Measurements from ENCODE around the gene CLIC2. TPM values are rescaled to one million over a fixed set of nuclear protein-coding genes. Genes with fewer than 3 reads are reported as not detected.
"Not testable (repeated sequence)": the region's sequence is repeated elsewhere in the genome, so short reads cannot be mapped to it uniquely, and the experiment has no call there.

Gene CLIC2
- total and polyA plus RNA-seq, 12 donors = 4.8 to 22.0 (median 11.1) TPM

DNA sequence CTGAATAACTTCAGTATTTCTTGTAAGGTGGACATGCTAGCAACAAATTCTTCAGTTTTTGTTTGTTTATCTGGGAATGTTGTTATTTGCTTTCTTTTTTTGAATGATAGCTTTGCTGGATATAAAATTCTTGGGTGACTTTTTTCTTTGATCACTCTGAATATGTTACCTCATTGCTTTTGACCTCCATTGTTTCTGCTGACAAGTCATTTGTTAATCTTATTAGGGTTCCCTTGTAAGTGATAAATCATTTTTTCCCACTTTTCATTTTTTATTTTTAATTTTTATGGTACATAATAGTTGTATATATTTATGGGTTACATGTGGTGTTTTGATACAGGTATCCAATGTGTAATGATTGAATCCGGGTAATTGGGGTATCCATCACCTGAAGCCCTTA lies 63.4 kb downstream of the CLIC2 start:
- WGBS, 4 donors = 81 to 97% (median 85%) methylated on average over 1 of the region's 1 CpG
- intact Hi-C loops (cut with DNase I) = no loop called here
- H3K9me3 ChIP-seq (replicated peaks in 1 of 3) = no peaks in the 10 kb centered on the region
- no peak overlapping the region for H3K4me3 ChIP-seq
- H3K27ac ChIP-seq = no peak overlapping the region
- no peak for DNase-seq
- no peaks in the 10 kb centered on the region for H3K4me1 ChIP-seq (replicated peaks in 1 of 2)
- H3K27me3 ChIP-seq = no peaks in the 10 kb centered on the region
- TF ChIP-seq POLR2A (IDR thresholded peaks at IDR 0.05) = no peak
- TF ChIP-seq, protein P1, sequence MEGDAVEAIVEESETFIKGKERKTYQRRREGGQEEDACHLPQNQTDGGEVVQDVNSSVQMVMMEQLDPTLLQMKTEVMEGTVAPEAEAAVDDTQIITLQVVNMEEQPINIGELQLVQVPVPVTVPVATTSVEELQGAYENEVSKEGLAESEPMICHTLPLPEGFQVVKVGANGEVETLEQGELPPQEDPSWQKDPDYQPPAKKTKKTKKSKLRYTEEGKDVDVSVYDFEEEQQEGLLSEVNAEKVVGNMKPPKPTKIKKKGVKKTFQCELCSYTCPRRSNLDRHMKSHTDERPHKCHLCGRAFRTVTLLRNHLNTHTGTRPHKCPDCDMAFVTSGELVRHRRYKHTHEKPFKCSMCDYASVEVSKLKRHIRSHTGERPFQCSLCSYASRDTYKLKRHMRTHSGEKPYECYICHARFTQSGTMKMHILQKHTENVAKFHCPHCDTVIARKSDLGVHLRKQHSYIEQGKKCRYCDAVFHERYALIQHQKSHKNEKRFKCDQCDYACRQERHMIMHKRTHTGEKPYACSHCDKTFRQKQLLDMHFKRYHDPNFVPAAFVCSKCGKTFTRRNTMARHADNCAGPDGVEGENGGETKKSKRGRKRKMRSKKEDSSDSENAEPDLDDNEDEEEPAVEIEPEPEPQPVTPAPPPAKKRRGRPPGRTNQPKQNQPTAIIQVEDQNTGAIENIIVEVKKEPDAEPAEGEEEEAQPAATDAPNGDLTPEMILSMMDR (IDR thresholded peaks at IDR 0.05) = no peak
- no peaks in the 10 kb centered on the region for H3K36me3 ChIP-seq (replicated peaks in 1 of 2)

DNA sequence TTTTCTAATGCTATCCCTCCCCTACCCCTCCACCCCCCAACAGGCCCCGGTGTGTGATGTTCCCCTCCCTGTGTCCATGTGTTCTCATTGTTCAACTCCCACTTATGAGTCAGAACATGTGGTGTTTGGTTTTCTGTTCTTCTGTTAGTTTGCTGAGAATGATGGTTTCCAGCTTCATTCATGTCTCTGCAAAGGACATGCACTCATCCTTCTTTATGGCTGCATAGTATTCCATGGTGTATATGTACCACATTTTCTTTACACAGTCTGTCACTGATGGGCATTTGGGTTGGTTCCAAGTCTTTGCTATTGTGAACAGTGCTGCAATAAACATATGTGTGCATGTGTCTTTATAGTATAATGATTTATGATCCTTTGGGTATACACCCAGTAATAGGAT lies 66.4 kb downstream of the CLIC2 start:
- H3K27ac ChIP-seq; H3K4me3 ChIP-seq; H3K36me3 ChIP-seq (replicated peaks in 1 of 2); DNase-seq; H3K9me3 ChIP-seq (replicated peaks in 1 of 3); H3K27me3 ChIP-seq; intact Hi-C loops (cut with DNase I); H3K4me1 ChIP-seq (replicated peaks in 1 of 2): not testable (repeated sequence)
- 50 to 93% (median 78%) methylated on average over 1 of the region's 1 CpG for WGBS, 4 donors

DNA sequence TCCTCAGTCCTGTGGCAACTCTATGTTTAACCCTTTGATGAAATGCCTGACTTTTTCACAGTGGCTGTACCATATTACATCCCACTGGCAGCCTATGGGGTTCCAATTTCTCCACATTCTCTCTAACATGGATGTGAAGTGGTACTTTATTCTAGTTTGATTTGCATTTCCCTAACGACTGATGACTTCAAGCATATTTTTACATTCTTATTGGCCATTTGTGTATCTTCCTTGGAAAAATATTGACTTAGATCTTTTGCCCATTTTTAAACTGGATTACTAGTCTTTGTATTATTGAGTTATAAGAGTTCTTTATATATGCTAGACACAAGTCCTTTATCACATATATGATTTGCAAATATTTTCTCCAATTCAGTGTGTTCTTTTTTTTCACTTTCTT lies 68.0 kb downstream of the CLIC2 start:
- no peak for DNase-seq
- Histone ChIP-seq H3K9me3 (replicated peaks in 1 of 3) (no peaks in the 10 kb centered on the region), H3K27ac (no peak overlapping the region), H3K27me3 (no peaks in the 10 kb centered on the region), H3K4me1 (replicated peaks in 1 of 2) (no peaks in the 10 kb centered on the region), H3K4me3 (no peak overlapping the region), H3K36me3 (replicated peaks in 1 of 2) (no peaks in the 10 kb centered on the region)
- intact Hi-C loops (cut with DNase I) = no loop called here
- TF ChIP-seq, protein P1 (IDR thresholded peaks at IDR 0.05) = no peak
- TF ChIP-seq POLR2A (IDR thresholded peaks at IDR 0.05) = no peak
- 72 to 82% (median 81%) methylated on average over 1 of the region's 1 CpG for WGBS, 4 donors

DNA sequence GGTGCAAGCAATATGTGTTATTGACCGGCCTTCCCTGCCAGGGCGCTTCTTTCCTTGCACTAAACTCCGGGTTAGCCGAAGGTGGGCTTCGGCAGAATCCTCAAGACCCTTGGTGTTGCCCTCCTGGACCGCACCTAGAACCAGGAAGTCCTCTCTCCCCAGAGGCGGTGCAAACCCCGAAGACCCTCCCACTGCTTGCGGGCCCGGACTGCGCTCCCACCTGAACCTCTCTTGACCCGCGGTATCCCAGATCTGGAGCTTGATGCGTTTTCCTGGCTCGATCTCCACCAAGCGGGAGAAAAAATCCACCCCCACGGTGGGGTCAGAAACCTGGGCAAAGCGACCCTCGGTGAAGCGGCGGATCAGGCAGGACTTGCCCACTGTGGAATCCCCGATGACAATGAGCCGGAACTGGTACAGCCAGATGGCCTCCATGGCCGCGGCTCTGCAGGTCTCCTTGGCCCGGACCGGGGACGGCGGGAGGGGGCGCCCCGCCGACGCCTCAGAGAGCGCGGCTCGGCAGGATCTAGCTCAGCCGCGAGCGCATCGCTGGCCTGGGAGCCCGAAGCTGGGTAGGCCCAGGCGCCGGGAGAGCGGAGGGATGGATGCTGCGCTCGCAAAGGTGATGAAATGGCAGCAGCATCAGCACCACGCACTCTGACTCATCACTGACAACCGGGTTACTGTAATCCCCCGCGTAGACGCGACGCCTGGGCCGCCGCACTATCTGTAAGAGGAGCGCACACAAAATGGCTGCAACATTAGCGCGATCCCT lies 70.4 kb downstream of the CLIC2 start, which contains the start of gene RAB39B:
Gene RAB39B (minus strand): TSS at position 638 of the 775 bp plus-strand sequence. CDS start 203 bp downstream, at position 435.
- Histone ChIP-seq H3K27me3 (no peaks in the 10 kb centered on the region), H3K27ac (peak within 1 kb of the TSS in 1 of 5 donors; percentile 56), H3K36me3 (replicated peaks in 1 of 2) (no peaks in the 10 kb centered on the region), H3K4me1 (replicated peaks in 1 of 2) (no peaks in the 10 kb centered on the region), H3K4me3 (peak within 1 kb of the TSS in 1 of 4 donors; percentile 49), H3K9me3 (replicated peaks in 1 of 3) (no peaks in the 10 kb centered on the region)
- DNase-seq = peak; percentile 50 to 82 (median 59)
- WGBS, 4 donors = 1 to 48% (median 13%) methylated on average over 12 to 58 of the region's 58 CpGs
- intact Hi-C loops (cut with DNase I) = no loop called here
- TF ChIP-seq, protein P1 (IDR thresholded peaks at IDR 0.05) = no peak
- TF ChIP-seq POLR2A (IDR thresholded peaks at IDR 0.05) = no peak
